ENCODE measurements around the gene METTL21A. TPM values are rescaled to one million over a fixed set of nuclear protein-coding genes. Genes with fewer than 3 reads are reported as not detected.
"Not testable (repeated sequence)": the region's sequence is repeated elsewhere in the genome, so short reads cannot be mapped to it uniquely, and the experiment has no call there.

METTL21A gene
- total RNA-seq, 5 donors from 2014 or later (not counting 1 experiment from before 2014, with no cell fraction given) = 14.3 to 23.1 (median 18.2) TPM

DNA sequence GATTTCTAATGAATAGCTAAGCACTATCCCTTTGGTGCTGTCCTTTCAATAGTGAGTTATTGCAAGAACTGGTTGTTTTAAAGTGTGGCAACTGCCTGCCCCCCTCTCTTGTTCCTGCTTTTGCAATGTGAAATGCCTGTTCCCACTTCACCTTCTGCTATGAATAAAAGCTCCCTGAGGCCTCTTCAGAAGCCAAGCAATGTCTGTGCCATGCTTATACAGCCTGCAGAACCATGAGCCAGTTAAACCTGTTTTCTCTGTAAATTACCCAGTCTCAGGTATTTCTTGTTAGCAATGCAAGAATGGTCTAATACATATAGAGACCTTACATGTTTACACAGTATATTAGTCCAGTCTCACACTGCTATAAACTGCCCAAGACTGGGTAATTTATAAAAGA is 15.0 kb upstream of the METTL21A start:
- peaks cover 0 to 11% (median 4%) of the 10 kb centered on the region in 3 donors for H3K9me3 Mint-ChIP-seq
- no peak overlapping the region for H3K4me3 ChIP-seq (ENCODE audit: control insufficient read depth in 1 of 2, extremely low read depth in 1 of 2, low read length in 1 of 2)
- no peak for ATAC-seq (replicated peaks in 1 of 4)
- no peaks in the 10 kb centered on the region for H3K4me1 Mint-ChIP-seq
- no peaks in the 10 kb centered on the region for H3K36me3 ChIP-seq (ENCODE audit: control insufficient read depth in 2 of 2, extremely low read depth in 1 of 2, insufficient read depth in 1 of 2, low read length in 1 of 2)
- peaks cover 4 to 10% of the 10 kb centered on the region in 2 donors for H3K27me3 Mint-ChIP-seq
- ChIA-PET CTCF (no interaction called here), POLR2A (no interaction called here)
- no peak for DNase-seq
- no peaks in the 10 kb centered on the region for H3K4me1 ChIP-seq (ENCODE audit: control insufficient read depth in 1 of 2, extremely low read depth in 1 of 2, insufficient read depth in 2 of 2, low read length in 2 of 2)
- H3K9me3 ChIP-seq = no peaks in the 10 kb centered on the region
- no peak overlapping the region for H3K27ac ChIP-seq (ENCODE audit: low read length)
- H3K27me3 ChIP-seq (replicated peaks in 1 of 2; ENCODE audit: control insufficient read depth in 2 of 2, extremely low read depth in 1 of 2, insufficient read depth in 2 of 2, low read length in 1 of 2) = peaks cover 0 to 5% of the 10 kb centered on the region in 2 experiments
- no peak overlapping the region for H3K27ac Mint-ChIP-seq
- peaks cover 3% of the 10 kb centered on the region for H3K36me3 Mint-ChIP-seq
- no peak overlapping the region for H3K4me3 Mint-ChIP-seq

DNA sequence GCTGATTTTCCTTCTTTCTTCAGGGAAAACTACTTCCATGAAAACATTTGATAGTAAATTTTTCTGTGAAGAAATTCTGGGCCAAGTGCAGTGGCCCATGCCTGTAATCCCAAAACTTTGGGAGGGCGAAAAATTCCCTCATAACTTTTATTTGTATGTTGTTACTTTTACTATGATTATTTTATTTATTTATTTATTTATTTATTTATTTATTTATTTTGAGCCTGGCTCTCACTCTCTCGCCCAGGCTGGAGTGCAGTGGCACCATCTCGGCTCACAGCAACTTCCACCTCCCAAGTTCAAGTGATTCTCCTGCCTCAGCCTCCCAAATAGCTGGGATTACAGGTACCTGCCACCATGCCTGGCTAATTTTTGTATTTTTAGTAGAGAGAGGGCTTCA is 14.1 kb upstream of the METTL21A start:
- DNase-seq; POLR2A ChIA-PET; H3K9me3 ChIP-seq; H3K4me1 ChIP-seq (ENCODE audit: control insufficient read depth in 1 of 2, extremely low read depth in 1 of 2, insufficient read depth in 2 of 2, low read length in 2 of 2); H3K4me3 ChIP-seq (ENCODE audit: control insufficient read depth in 1 of 2, extremely low read depth in 1 of 2, low read length in 1 of 2); ATAC-seq (replicated peaks in 1 of 4); H3K27me3 Mint-ChIP-seq; H3K27me3 ChIP-seq (replicated peaks in 1 of 2; ENCODE audit: control insufficient read depth in 2 of 2, extremely low read depth in 1 of 2, insufficient read depth in 2 of 2, low read length in 1 of 2); H3K36me3 ChIP-seq (ENCODE audit: control insufficient read depth in 2 of 2, extremely low read depth in 1 of 2, insufficient read depth in 1 of 2, low read length in 1 of 2); H3K36me3 Mint-ChIP-seq; H3K4me3 Mint-ChIP-seq; H3K27ac ChIP-seq (ENCODE audit: low read length); H3K27ac Mint-ChIP-seq; H3K4me1 Mint-ChIP-seq: not testable (repeated sequence)
- no CpG with 5 or more reads among the region's 3 CpGs for WGBS (ENCODE audit: insufficient coverage)
- CTCF ChIA-PET = interaction anchor here in 1 of 2 donors (0.7 kb wide), 1 partner anchor 76 kb away, joined by 3 read pairs; no protein-coding TSS in a partner anchor
- H3K9me3 Mint-ChIP-seq = peaks cover 0 to 11% (median 4%) of the 10 kb centered on the region in 3 donors

DNA sequence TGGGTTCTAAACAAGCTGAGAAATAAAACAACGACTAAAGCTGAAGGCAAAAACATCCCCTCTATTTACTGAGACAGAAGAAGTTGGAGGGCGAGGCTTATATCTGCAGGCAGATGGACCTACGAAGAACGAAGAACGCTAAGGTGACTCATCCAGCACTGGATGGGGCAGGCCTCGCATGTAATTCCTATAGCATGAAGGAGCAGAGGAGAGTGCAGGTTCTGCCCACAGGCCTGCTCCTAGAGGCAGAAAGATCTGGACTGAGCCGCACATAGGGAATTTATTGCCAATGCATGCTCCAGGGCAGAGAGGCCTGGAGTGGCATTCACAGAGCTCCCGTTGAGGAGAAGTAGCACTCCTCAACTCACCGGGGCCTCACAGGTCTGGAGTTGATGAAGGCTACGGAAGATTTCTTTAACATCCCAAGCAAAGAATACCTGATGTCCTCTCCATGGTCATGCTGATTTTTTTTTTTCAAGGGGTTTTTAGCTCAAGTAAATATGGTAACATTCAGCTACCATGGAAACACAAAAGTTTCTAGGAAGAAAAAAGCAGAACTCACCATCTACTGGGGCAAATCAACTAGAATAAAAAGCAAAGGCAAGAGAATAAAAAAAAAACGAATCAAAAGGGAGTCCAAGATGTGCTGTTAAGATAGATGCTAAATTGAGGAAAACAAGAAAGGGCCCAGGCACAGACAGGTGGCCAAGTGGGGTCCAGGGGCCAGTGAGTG is 10.4 kb upstream of the METTL21A start:
- ATAC-seq (replicated peaks in 1 of 4) (no peak), DNase-seq (no peak)
- H3K4me1 ChIP-seq (ENCODE audit: control insufficient read depth in 1 of 2, extremely low read depth in 1 of 2, insufficient read depth in 2 of 2, low read length in 2 of 2) = no peaks in the 10 kb centered on the region
- no peak overlapping the region for H3K27ac Mint-ChIP-seq
- no peaks in the 10 kb centered on the region for H3K36me3 ChIP-seq (ENCODE audit: control insufficient read depth in 2 of 2, extremely low read depth in 1 of 2, insufficient read depth in 1 of 2, low read length in 1 of 2)
- H3K36me3 Mint-ChIP-seq = no peaks in the 10 kb centered on the region
- H3K4me3 ChIP-seq (ENCODE audit: control insufficient read depth in 1 of 2, extremely low read depth in 1 of 2, low read length in 1 of 2) = no peak overlapping the region
- ChIA-PET CTCF (interaction anchor here in 1 of 2 donors (0.6 kb wide), 1 partner anchor 344 kb away, joined by 3 read pairs; no protein-coding TSS in a partner anchor), POLR2A (no interaction called here)
- H3K4me3 Mint-ChIP-seq = no peak overlapping the region
- 95% methylated on average over 7 of the region's 11 CpGs for WGBS (ENCODE audit: insufficient coverage)
- H3K27me3 Mint-ChIP-seq = no peaks in the 10 kb centered on the region
- no peaks in the 10 kb centered on the region for H3K27me3 ChIP-seq (replicated peaks in 1 of 2; ENCODE audit: control insufficient read depth in 2 of 2, extremely low read depth in 1 of 2, insufficient read depth in 2 of 2, low read length in 1 of 2)
- H3K9me3 Mint-ChIP-seq = peaks cover 0 to 5% (median 4%) of the 10 kb centered on the region in 3 donors
- no peaks in the 10 kb centered on the region for H3K4me1 Mint-ChIP-seq
- no peak overlapping the region for H3K27ac ChIP-seq (ENCODE audit: low read length)
- no peaks in the 10 kb centered on the region for H3K9me3 ChIP-seq

DNA sequence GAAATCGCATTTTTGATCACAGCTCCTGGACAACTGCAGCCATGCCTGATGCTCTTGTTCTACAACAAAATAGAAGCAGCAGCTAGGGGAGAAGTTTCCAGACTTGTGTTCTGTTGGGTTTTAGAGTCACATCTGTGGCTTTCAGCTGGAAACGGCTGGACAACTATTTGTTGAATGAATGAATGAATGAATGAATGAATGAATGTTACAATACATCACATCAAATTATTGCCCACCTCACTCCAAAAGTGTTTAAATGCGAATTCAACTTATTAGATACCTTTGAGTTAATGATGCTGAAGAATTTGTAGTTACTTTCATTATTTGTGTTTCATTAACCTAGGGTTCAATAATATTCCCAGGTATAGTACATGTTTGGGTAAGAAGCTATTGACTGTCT is 8.5 kb upstream of the METTL21A start:
- H3K27ac Mint-ChIP-seq = no peak overlapping the region
- no peak overlapping the region for H3K4me3 ChIP-seq (ENCODE audit: control insufficient read depth in 1 of 2, extremely low read depth in 1 of 2, low read length in 1 of 2)
- H3K36me3 Mint-ChIP-seq = no peaks in the 10 kb centered on the region
- H3K9me3 Mint-ChIP-seq = no peaks in the 10 kb centered on the region
- no peaks in the 10 kb centered on the region for H3K27me3 ChIP-seq (replicated peaks in 1 of 2; ENCODE audit: control insufficient read depth in 2 of 2, extremely low read depth in 1 of 2, insufficient read depth in 2 of 2, low read length in 1 of 2)
- no peak for ATAC-seq (replicated peaks in 1 of 4)
- H3K27ac ChIP-seq (ENCODE audit: low read length) = no peak overlapping the region
- DNase-seq = no peak
- POLR2A ChIA-PET = interaction anchor here (0.6 to 1.1 kb wide), 2 partner anchors 9 to 69 kb away, joined by 4 to 5 read pairs; partner anchors contain the start of gene METTL21A (in 1 of the 2)
- CTCF ChIA-PET = interaction anchor here in 1 of 2 donors (0.7 to 1.6 kb wide), 2 partner anchors 8 to 22 kb away, joined by 4 to 5 read pairs; partner anchors contain the start of gene METTL21A
- no peaks in the 10 kb centered on the region for H3K9me3 ChIP-seq
- H3K4me3 Mint-ChIP-seq = no peak overlapping the region
- H3K4me1 Mint-ChIP-seq = no peaks in the 10 kb centered on the region
- no peaks in the 10 kb centered on the region for H3K36me3 ChIP-seq (ENCODE audit: control insufficient read depth in 2 of 2, extremely low read depth in 1 of 2, insufficient read depth in 1 of 2, low read length in 1 of 2)
- 100% methylated on average over 1 of the region's 3 CpGs for WGBS (ENCODE audit: insufficient coverage)
- no peaks in the 10 kb centered on the region for H3K4me1 ChIP-seq (ENCODE audit: control insufficient read depth in 1 of 2, extremely low read depth in 1 of 2, insufficient read depth in 2 of 2, low read length in 2 of 2)
- no peaks in the 10 kb centered on the region for H3K27me3 Mint-ChIP-seq

DNA sequence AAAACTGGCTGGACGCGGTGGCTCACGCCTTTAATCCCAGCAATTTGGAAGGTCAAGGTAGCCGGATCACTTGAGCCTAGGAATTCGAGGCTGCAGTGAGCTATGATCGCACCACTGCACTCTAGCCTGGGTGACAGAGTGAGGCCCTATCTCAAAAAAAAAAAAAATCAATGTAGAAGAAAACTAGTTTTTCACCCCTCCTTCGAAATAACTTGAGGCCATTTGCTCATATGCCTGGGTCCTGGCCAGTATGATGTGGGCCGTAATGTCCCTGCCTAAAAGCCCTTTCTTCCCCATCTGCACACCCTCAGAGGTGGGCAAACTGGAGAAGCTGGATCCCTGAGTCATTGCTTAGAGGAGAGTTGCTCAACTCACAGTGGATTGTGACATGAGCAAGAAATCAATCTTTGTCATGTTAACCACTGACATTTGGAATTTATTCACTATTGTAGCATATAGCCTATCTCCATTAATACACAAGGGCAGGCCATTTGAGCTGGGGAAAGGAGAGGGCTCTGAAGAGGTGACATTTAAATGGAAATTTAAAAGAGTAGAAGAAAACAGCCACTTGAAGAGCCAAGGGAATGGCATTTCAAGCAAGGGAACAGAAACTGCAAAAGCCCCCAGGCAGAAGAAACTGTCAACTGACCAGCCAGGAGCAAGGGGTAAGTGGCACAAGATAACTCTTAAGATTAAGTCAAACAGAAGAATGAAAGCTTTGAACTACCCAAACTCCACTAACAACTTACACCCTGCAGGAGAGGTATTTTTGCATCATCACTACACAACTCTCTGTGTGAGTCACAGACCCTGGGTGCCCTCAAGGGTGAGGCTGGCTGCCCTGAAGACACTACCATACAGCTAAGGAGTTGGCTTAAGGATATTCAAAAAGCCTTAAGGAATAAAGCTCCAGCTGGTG is 7.6 kb upstream of the METTL21A start:
- ATAC-seq (replicated peaks in 1 of 4) (peak in 1 of 4 experiments; percentile 34), DNase-seq (peak in 1 of 35 experiments; percentile 9)
- no peaks in the 10 kb centered on the region for H3K9me3 Mint-ChIP-seq
- no peaks in the 10 kb centered on the region for H3K36me3 Mint-ChIP-seq
- WGBS (ENCODE audit: insufficient coverage) = 100% methylated on average over 4 of the region's 8 CpGs
- H3K4me1 Mint-ChIP-seq = peaks cover 0 to 1% (median under 1%) of the 10 kb centered on the region in 3 donors
- no peak overlapping the region for H3K4me3 Mint-ChIP-seq
- no peak overlapping the region for H3K27ac Mint-ChIP-seq
- no peaks in the 10 kb centered on the region for H3K4me1 ChIP-seq (ENCODE audit: control insufficient read depth in 1 of 2, extremely low read depth in 1 of 2, insufficient read depth in 2 of 2, low read length in 2 of 2)
- no peaks in the 10 kb centered on the region for H3K9me3 ChIP-seq
- H3K27me3 Mint-ChIP-seq = no peaks in the 10 kb centered on the region
- ChIA-PET POLR2A (interaction anchor here (0.6 to 1.1 kb wide), 2 partner anchors 8 to 70 kb away, joined by 4 to 5 read pairs; partner anchors contain the start of gene METTL21A (in 1 of the 2)), CTCF (interaction anchor here in 1 of 2 donors (0.7 to 1.6 kb wide), 2 partner anchors 7 to 21 kb away, joined by 4 to 5 read pairs; partner anchors contain the start of gene METTL21A)
- H3K36me3 ChIP-seq (ENCODE audit: control insufficient read depth in 2 of 2, extremely low read depth in 1 of 2, insufficient read depth in 1 of 2, low read length in 1 of 2) = no peaks in the 10 kb centered on the region
- no peak overlapping the region for H3K27ac ChIP-seq (ENCODE audit: low read length)
- H3K27me3 ChIP-seq (replicated peaks in 1 of 2; ENCODE audit: control insufficient read depth in 2 of 2, extremely low read depth in 1 of 2, insufficient read depth in 2 of 2, low read length in 1 of 2) = no peaks in the 10 kb centered on the region
- H3K4me3 ChIP-seq (ENCODE audit: control insufficient read depth in 1 of 2, extremely low read depth in 1 of 2, low read length in 1 of 2) = no peak overlapping the region

DNA sequence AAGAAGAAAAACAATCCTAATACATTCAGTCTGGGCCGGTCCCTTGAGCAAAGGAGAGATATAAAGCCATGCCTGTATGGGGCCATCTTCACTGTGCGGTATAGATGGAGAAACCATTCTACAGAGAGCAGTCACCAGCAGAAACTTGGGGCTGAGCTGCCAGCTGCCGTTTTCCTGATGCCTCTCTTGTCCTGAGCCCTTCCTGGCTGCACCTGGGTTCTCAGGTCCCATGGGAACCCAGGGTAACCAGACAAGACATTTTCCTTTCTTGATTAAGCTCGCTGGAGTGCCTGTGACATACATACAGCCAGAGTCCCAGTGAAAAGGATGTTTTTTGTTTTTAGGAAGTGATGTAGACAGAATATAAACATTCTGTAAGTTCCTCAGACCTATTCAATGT is 5.3 kb upstream of the METTL21A start:
- no peak overlapping the region for H3K4me3 ChIP-seq (ENCODE audit: control insufficient read depth in 1 of 2, extremely low read depth in 1 of 2, low read length in 1 of 2)
- Mint-ChIP-seq H3K27ac (no peak overlapping the region), H3K4me3 (no peak overlapping the region), H3K4me1 (peaks cover 6 to 10% (median 8%) of the 10 kb centered on the region in 3 donors), H3K36me3 (no peaks in the 10 kb centered on the region), H3K9me3 (no peaks in the 10 kb centered on the region), H3K27me3 (no peaks in the 10 kb centered on the region)
- H3K36me3 ChIP-seq (ENCODE audit: control insufficient read depth in 2 of 2, extremely low read depth in 1 of 2, insufficient read depth in 1 of 2, low read length in 1 of 2) = no peaks in the 10 kb centered on the region
- H3K27me3 ChIP-seq (replicated peaks in 1 of 2; ENCODE audit: control insufficient read depth in 2 of 2, extremely low read depth in 1 of 2, insufficient read depth in 2 of 2, low read length in 1 of 2) = no peaks in the 10 kb centered on the region
- no peak for DNase-seq
- ChIA-PET CTCF (interaction anchor here (0.5 to 1.1 kb wide), 9 partner anchors 8 to 1722 kb away, joined by 3 to 6 read pairs (median 3); partner anchors contain the start of gene CCNYL1 (in 1 of the 2)), POLR2A (interaction anchor here (0.6 to 0.7 kb wide), 2 partner anchors 108 to 272 kb away, joined by 3 to 5 read pairs; no protein-coding TSS in a partner anchor)
- no peak for ATAC-seq (replicated peaks in 1 of 4)
- H3K4me1 ChIP-seq (ENCODE audit: control insufficient read depth in 1 of 2, extremely low read depth in 1 of 2, insufficient read depth in 2 of 2, low read length in 2 of 2) = peaks cover 0 to 14% of the 10 kb centered on the region in 2 experiments
- WGBS (ENCODE audit: insufficient coverage) = 95% methylated on average over 3 of the region's 4 CpGs
- H3K27ac ChIP-seq (ENCODE audit: low read length) = no peak overlapping the region
- no peaks in the 10 kb centered on the region for H3K9me3 ChIP-seq

Measured in T-cell (primary cell).